RWPE2 (cell line): ENCODE data around the gene RESF1.

Experiments
- ATAC-seq: fragments of 200-7000 bp; cut with Tn5 transposase; 3 replicates; pipeline ENCODE4 v1.9.1; 2021; ENCODE audit warnings: low read depth
- DNase-seq: peaks from one replicate; pipeline ENCODE4 v3.0.0-alpha.2; 2020; ENCODE audit warnings: low spot score
- H3K27ac ChIP-seq: fragments of 450-650 bp; 2 replicates; pipeline ENCODE4 v1.5.1; 2017; ENCODE audit warnings: mild to moderate bottlenecking; ENCODE audit not compliant: poor library complexity, severe bottlenecking
- H3K27me3 ChIP-seq: fragments of 250-450 bp; sonication (Bioruptor Pico); 2 replicates; pipeline ENCODE4 v1.5.1; 2021; ENCODE audit warnings: mild to moderate bottlenecking, moderate library complexity; ENCODE audit not compliant: insufficient read depth, poor library complexity, severe bottlenecking
- H3K36me3 ChIP-seq: fragments of 250-450 bp; sonication (Bioruptor Pico); 2 replicates; pipeline ENCODE4 v1.5.1; 2020; ENCODE audit warnings: low read depth, mild to moderate bottlenecking, moderate library complexity
- H3K4me1 ChIP-seq: fragments of 250-450 bp; sonication (Bioruptor Pico); 2 replicates; pipeline ENCODE4 v1.5.1; 2021; ENCODE audit warnings: mild to moderate bottlenecking, moderate library complexity; ENCODE audit not compliant: insufficient read depth, poor library complexity, severe bottlenecking
- H3K4me3 ChIP-seq: fragments of 250-450 bp; sonication (Bioruptor Pico); 2 replicates; pipeline ENCODE4 v1.5.1; 2021; ENCODE audit warnings: mild to moderate bottlenecking, moderate library complexity; ENCODE audit not compliant: severe bottlenecking
- H3K9me3 ChIP-seq: fragments of 250-450 bp; sonication (Bioruptor Pico); 2 replicates; pipeline ENCODE4 v1.5.1; 2021; ENCODE audit warnings: mild to moderate bottlenecking, moderate library complexity; ENCODE audit not compliant: severe bottlenecking
- CTCF ChIP-seq: fragments of 450-650 bp; IDR thresholded peaks from one replicate; pipeline ENCODE4 v1.5.1; 2017; ENCODE audit warnings: mild to moderate bottlenecking, moderate library complexity; ENCODE audit not compliant: poor library complexity, severe bottlenecking

Gene RESF1

GRCh38 chr12:31965090-31965489 is 5.9 kb downstream of the RESF1 start:
- ATAC-seq (no peak), DNase-seq (no peak)
- H3K4me3 ChIP-seq: no peak overlapping the region
- peaks cover 33% of the 10 kb centered on the region for H3K36me3 ChIP-seq
- H3K9me3 ChIP-seq: no peaks in the 10 kb centered on the region
- no peak overlapping the region for H3K27ac ChIP-seq
- no peaks in the 10 kb centered on the region for H3K27me3 ChIP-seq
- H3K4me1 ChIP-seq: peaks cover 7% of the 10 kb centered on the region
- no peak for TF ChIP-seq CTCF

GRCh38 chr12:31966558-31967205 is 7.5 kb downstream of the RESF1 start:
- no peaks in the 10 kb centered on the region for H3K27me3 ChIP-seq
- DNase-seq (no peak), ATAC-seq (no peak)
- H3K4me3 ChIP-seq: no peak overlapping the region
- no peaks in the 10 kb centered on the region for H3K4me1 ChIP-seq
- TF ChIP-seq CTCF: no peak
- no peak overlapping the region for H3K27ac ChIP-seq
- no peaks in the 10 kb centered on the region for H3K9me3 ChIP-seq
- H3K36me3 ChIP-seq: peaks cover 38% of the 10 kb centered on the region

- H3K4me3 ChIP-seq: no peak overlapping the region
- H3K36me3 ChIP-seq: peaks cover 38% of the 10 kb centered on the region
- DNase-seq: no peak
- no peaks in the 10 kb centered on the region for H3K9me3 ChIP-seq
- ATAC-seq: no peak
- no peak overlapping the region for H3K27ac ChIP-seq
- TF ChIP-seq CTCF: no peak
- no peaks in the 10 kb centered on the region for H3K4me1 ChIP-seq
- no peaks in the 10 kb centered on the region for H3K27me3 ChIP-seq
Measured at GRCh38 chr12:31967539-31967938, 8.3 kb downstream of the RESF1 start.

- H3K36me3 ChIP-seq: peaks cover 32% of the 10 kb centered on the region
- TF ChIP-seq CTCF: no peak
Measured at GRCh38 chr12:31970199-31970598, 11.0 kb downstream of the RESF1 start.

GRCh38 chr12:31973818-31974217 is 14.6 kb downstream of the RESF1 start:
- H3K36me3 ChIP-seq: peaks cover 34% of the 10 kb centered on the region
- no peak overlapping the region for H3K27ac ChIP-seq
- H3K9me3 ChIP-seq: no peaks in the 10 kb centered on the region
- no peaks in the 10 kb centered on the region for H3K27me3 ChIP-seq
- H3K4me1 ChIP-seq: no peaks in the 10 kb centered on the region
- TF ChIP-seq CTCF: no peak
- DNase-seq: no peak
- ATAC-seq: no peak
- H3K4me3 ChIP-seq: no peak overlapping the region

More at GRCh38 chr12:31970199-31970598, 11.0 kb downstream of the RESF1 start:
- ATAC-seq: no peak
- H3K27ac ChIP-seq: no peak overlapping the region
- H3K4me1 ChIP-seq: no peaks in the 10 kb centered on the region
- H3K27me3 ChIP-seq: no peaks in the 10 kb centered on the region
- no peak overlapping the region for H3K4me3 ChIP-seq
- no peak for DNase-seq
- H3K9me3 ChIP-seq: no peaks in the 10 kb centered on the region
